ENCODE measurements around the gene TIMM17A.
"Not testable (repeated sequence)": the region's sequence is repeated elsewhere in the genome, so short reads cannot be mapped to it uniquely, and the experiment has no call there.

TIMM17A gene

DNA sequence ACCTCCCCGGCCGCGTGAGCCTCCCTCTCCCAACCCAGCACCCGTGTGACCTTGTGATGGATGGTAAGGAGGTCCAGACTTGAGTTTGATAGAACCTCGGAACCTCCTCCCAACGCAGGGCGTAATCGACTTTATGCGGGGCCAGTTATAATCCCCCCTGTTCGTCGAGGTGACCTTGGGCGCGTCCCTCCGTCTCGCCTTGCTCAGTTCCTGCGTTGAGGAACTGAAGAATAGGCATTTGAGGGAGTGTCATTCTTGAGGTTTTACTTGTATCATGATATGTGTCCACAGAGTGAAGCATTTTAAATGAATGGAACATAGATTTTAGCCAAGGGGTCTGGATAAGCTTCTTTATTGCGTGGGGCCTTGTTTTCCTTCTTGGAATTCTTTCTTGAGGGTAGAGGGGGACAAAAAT lies 433 bp downstream of the TIMM17A start:
- TF ChIP-seq, protein P1, sequence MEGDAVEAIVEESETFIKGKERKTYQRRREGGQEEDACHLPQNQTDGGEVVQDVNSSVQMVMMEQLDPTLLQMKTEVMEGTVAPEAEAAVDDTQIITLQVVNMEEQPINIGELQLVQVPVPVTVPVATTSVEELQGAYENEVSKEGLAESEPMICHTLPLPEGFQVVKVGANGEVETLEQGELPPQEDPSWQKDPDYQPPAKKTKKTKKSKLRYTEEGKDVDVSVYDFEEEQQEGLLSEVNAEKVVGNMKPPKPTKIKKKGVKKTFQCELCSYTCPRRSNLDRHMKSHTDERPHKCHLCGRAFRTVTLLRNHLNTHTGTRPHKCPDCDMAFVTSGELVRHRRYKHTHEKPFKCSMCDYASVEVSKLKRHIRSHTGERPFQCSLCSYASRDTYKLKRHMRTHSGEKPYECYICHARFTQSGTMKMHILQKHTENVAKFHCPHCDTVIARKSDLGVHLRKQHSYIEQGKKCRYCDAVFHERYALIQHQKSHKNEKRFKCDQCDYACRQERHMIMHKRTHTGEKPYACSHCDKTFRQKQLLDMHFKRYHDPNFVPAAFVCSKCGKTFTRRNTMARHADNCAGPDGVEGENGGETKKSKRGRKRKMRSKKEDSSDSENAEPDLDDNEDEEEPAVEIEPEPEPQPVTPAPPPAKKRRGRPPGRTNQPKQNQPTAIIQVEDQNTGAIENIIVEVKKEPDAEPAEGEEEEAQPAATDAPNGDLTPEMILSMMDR (IDR thresholded peaks at IDR 0.05; ENCODE audit: insufficient read depth, low read depth, low read length, missing control alignments), result no peak
- DNase-seq (ENCODE audit: low read depth), result no peak
- peak overlapping the region; percentile 81 for H3K4me3 ChIP-seq (ENCODE audit: low read depth, low read length)

DNA sequence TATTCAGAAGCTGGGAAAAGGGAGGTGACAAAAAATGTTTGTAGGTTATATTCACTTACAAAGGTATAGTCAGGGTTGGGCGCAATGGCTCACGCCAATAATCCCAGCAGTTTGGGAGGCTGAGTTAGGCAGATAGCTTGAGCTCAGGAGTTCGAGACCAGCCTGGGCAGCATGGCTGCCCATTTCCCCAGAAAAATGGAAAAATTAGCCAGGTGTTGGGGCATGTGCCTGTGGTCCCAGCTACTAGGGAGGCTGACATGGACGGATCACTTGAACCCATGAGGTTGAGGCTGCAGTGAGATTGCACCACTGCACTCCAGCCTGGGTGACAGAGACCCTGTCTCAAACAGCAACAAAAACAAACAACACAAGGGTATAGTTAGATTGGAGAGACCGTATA lies 3.0 kb downstream of the TIMM17A start:
- TF ChIP-seq, protein P1 (IDR thresholded peaks at IDR 0.05; ENCODE audit: insufficient read depth, low read depth, low read length, missing control alignments), result no peak
- DNase-seq (ENCODE audit: low read depth), result no peak
- no peak overlapping the region for H3K4me3 ChIP-seq (ENCODE audit: low read depth, low read length)

DNA sequence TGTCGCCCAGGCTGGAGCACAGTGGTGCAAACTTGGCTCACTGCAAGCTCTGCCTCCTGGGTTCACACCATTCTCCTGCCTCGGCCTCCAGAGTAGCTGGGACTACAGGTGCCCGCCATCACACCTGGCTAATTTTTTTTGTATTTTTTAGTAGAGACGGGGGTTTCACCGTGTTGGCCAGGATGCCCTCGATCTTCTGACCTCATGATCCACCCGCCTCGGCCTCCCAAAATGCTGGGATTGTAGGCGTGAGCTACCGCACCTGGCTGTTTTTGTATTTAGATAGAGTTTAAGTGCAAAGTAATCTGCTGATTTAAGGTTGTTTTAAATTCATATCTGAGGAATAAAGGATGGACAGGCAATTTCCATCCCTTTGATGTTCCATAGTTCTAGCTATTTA lies 7.1 kb downstream of the TIMM17A start:
- DNase-seq (ENCODE audit: low read depth); H3K4me3 ChIP-seq (ENCODE audit: low read depth, low read length): not testable (repeated sequence)

DNA sequence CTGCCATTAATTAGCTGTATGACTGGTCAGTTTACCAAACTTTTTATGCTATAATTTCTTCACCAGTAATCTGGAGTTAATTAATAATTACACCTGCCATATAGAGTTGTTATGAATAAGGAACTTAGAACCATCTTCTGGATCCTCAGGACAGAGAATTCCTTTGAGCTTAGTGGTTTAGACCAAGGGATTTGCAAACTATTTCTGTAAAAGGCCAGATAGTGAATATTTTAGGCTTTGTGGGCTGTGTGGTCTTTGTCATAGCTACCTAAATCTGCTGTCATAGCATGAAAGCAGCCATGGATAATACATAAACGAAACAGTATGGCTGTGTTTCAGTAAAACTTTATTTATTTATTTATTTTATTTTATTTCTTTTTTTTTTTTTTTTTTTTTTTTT lies 9.0 kb downstream of the TIMM17A start:
- H3K4me3 ChIP-seq (ENCODE audit: low read depth, low read length), result no peak overlapping the region
- TF ChIP-seq, protein P1 (IDR thresholded peaks at IDR 0.05; ENCODE audit: insufficient read depth, low read depth, low read length, missing control alignments), result no peak
- no peak for DNase-seq (ENCODE audit: low read depth)

DNA sequence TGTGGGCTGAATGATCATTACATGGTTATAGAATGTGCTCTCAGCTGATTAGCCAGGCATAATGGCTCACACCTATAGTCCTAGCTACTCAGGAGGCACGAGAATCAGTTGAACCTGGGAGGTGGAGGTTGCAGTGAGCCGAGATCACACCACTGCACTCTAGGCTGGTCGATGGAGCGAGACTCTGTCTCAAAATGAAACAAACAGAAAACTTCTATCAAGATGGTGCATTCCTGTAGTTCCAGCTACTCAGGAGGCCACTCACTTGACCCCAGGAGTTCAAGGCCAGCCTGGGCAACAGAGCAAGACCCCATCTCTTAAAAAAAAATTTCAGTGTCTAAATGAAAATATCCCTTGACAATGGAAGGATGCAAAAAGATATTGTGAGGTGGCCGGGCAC lies 10.9 kb downstream of the TIMM17A start:
- TF ChIP-seq, protein P1 (IDR thresholded peaks at IDR 0.05; ENCODE audit: insufficient read depth, low read depth, low read length, missing control alignments), result no peak
- no peak overlapping the region for H3K4me3 ChIP-seq (ENCODE audit: low read depth, low read length)
- DNase-seq (ENCODE audit: low read depth), result peak; percentile 19

DNA sequence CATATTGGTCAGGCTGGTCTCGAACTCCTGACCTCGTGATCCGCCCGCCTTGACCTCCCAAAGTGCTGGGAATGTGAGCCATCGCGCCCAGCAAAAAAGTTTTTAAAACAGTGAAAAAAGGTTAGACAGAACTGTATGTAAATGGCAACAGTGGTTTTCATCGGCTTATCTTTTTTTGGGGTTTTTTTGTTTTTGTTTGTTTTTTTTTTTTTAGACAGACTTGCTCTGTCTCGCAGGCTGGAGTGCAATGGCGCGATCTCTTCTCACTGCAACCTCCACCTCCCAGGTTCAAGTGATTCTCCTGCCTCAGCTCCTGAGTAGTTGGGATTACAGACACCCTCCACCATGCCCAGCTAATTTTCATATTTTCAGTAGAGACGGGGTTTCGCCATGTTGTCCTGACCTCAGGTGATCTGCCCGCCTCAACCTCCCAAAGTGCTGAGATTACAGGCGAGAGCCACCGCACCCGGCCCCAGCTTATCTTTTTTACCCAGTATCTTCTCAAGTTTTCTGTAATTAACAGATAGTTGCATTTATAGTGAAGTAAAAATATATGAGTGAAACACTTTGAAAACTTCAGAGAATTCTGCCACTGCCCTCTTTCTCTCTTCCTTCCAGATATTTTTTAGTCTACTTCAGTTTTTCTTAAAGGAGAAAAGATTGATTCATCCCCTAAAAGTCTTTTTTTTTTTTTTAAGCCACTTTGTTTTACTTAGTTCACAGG lies 13.1 kb downstream of the TIMM17A start:
- TF ChIP-seq, protein P1 (IDR thresholded peaks at IDR 0.05; ENCODE audit: insufficient read depth, low read depth, low read length, missing control alignments), result no peak
- H3K4me3 ChIP-seq (ENCODE audit: low read depth, low read length), result no peak overlapping the region
- DNase-seq (ENCODE audit: low read depth), result no peak

DNA sequence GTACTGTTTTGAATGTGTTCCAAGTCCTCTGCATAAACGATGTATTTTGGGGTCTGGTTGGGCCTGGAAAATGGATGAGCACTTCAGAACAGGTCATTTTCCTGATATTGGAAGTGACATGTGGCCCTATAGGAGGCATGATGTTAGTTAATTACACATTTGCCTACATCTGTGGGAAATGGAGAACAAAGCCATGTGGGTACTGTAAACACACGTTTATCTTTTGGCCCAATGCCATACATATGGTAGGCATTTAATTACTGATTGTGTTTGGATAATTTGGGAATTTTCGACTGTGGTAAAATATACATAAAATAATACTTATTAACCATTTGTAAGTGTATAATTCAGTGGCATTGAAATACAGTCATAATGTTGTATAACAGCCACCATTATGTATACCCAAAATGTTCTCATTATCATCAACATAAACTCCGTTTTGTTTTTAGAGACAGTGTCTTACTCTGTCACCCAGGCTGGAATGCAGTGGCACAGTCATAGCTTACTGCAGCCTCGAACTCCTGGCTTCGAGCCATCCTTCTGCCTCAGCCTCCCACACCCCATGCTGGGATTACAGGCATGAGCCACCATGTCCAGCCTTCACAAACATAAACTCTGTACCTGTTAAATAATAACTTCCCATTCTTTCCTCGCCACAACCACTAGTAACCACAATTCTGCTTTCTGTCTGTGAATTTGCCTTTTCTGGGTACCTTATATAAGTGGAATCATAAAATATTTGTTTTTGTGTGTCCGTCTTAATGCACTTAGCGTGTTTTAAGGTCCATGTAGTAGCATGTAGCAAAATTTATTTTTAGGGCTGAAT lies 15.2 kb downstream of the TIMM17A start:
- H3K4me3 ChIP-seq (ENCODE audit: low read depth, low read length), result no peak overlapping the region
- no peak for DNase-seq (ENCODE audit: low read depth)
- TF ChIP-seq, protein P1 (IDR thresholded peaks at IDR 0.05; ENCODE audit: insufficient read depth, low read depth, low read length, missing control alignments), result no peak

Data from GM12865 (cell line).